ENCODE results near the gene SNW1.

DNA sequence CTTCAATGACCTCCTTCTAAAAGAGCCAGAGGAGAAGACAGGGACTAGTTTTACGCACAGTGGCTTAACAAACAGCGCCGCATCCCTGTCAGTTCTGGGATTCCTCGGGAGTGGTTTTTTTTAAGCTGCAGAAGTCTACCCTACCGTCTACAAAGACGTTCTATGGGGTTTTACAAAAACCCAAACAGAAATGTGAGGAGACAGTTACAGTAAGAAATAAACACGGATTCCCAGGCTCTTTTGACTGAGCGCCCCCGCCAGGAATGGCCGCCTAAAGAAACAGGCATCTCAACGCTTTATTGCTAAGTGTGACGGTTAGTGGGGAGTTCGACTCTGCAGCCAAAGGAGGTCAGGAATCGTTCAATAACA is 53.6 kb downstream of the SNW1 start:
- TF ChIP-seq, protein P1, sequence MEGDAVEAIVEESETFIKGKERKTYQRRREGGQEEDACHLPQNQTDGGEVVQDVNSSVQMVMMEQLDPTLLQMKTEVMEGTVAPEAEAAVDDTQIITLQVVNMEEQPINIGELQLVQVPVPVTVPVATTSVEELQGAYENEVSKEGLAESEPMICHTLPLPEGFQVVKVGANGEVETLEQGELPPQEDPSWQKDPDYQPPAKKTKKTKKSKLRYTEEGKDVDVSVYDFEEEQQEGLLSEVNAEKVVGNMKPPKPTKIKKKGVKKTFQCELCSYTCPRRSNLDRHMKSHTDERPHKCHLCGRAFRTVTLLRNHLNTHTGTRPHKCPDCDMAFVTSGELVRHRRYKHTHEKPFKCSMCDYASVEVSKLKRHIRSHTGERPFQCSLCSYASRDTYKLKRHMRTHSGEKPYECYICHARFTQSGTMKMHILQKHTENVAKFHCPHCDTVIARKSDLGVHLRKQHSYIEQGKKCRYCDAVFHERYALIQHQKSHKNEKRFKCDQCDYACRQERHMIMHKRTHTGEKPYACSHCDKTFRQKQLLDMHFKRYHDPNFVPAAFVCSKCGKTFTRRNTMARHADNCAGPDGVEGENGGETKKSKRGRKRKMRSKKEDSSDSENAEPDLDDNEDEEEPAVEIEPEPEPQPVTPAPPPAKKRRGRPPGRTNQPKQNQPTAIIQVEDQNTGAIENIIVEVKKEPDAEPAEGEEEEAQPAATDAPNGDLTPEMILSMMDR (IDR thresholded peaks at IDR 0.05; ENCODE audit: low read depth, low read length): peak; percentile 14
- TF ChIP-seq POLR2A (IDR thresholded peaks at IDR 0.05; ENCODE audit: extremely low read depth, insufficient read length): no peak

Measured in NB4 (cell line).